GM19025 (cell line): ENCODE data around the gene KCMF1.
"Not testable (repeated sequence)": the region's sequence is repeated elsewhere in the genome, so short reads cannot be mapped to it uniquely, and the experiment has no call there.

Experiments used
- ATAC-seq: cut with Tn5 transposase; IDR thresholded peaks from one replicate; pipeline ENCODE4 v1.9.1; 2021; ENCODE audit warnings: mild to moderate bottlenecking, low read depth, moderate library complexity; ENCODE audit not compliant: unreplicated experiment

The KCMF1 gene

DNA sequence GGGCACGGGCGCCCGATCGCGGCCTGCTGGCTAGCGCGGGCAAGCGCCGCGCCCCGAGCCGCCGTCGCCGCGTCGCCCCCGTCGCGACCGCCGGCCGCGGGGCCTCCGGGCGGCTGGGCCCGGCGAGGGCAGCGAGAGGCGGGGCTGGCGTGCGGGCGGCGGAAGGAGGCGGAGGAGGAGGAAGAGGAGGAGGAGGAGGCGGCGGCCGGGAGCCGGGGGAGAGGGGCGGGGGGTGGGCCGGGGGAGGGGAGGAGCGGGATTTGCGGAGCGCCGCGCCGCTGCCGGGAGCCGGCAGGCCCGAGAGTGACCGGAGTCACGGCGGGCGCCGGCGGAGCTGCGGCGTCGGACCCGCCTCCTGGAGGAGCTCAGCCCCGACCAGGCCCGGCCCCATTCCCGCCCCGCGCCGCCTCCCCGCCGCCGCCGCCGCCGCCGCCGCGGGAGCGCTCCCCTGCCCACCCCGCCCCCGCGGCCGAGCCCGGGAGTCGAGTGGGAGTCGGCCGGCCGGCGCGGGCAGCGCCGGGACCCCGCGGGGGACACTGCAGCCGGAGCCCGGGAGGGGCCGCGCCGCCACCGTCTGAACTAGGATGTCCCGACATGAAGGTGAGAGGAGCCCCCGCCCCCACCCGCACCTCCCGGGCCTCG, at the start of gene KCMF1:
Gene KCMF1, plus strand, starts transcription at position 294 of the 642 bp plus-strand sequence. Its CDS starts 291 bp downstream, at position 585.
- peak; percentile 44 for ATAC-seq

DNA sequence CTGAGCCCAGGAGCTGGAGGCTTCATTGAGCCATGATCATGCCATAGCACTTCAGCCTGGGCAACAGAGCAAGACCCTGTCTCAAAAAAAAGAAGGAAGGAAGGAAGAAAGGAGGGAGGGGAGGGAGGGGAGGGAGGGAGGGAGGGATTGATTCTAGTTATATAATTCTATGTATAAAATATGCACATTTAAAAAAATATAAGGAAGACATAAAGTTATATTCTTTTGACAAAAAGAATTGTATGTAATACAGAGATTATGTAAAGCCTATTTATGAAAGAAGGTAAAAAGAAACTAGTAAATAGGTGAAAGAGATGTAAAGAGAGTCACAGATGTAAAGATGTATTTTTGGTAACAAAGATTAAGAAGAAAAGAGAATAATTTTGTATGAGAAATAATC, 48.0 kb upstream of the KCMF1 start:
- no peak for ATAC-seq

DNA sequence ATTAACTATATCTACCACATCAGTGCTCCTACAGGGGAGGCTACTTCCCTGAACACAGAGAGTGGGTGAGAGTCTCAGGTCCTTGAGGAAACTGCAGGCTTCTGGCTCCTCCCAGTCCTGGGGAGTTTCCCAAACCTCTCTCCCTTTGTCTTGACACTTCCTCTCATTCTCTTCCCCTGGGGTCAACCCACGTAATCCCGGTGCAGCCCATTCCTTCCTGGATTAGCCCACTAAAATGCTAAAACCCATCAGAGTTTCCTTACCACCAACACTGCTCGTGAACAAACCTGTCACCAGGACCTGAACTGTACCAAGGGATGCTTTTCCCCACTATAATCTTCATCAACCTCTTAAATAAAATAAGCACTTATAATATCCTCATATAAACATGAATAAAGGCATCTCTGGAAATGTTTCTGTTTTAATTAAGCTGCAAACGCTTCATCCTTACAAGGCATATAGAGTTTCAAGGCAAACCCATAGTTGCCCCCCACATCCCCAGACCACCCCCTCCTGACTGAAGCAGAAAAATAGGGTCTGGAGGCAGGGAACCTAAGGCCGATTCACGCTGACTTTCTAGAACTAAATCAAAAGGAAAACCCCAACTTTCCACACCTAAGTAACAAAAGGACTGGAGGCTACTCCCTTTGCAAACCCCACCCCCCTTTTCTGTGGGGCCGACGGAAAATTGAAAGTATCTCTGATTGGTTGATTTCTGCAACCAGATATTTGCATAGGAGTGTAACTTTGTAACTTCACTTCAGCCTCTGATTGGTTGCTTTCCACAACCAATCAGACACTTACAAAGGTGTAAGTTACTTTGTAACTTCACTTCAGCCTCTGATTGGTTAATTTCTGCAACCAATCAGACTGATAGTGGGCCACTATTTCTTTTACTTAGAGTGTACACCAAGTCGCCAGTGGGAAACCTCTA, 46.5 kb upstream of the KCMF1 start:
- peak; percentile 31 for ATAC-seq

DNA sequence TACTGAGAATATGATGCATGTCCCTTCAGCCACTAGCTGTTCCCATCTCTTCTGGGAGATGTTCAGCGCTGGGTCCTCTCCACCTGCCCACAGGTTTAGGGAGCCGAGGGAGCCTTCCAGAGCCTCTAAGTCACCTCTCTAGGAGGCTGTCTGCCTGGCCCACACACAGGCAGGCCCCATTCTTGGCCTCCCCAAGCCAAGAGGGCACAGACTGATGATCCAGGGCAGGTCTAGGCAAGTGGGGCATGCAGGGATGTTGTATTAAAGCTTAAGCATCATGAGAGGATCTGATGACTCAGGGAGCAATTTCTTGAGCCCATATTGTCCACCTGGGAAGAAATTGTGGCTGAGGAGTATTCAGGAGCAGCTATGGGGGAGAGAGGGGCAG, 45.6 kb upstream of the KCMF1 start:
- ATAC-seq: no peak

DNA sequence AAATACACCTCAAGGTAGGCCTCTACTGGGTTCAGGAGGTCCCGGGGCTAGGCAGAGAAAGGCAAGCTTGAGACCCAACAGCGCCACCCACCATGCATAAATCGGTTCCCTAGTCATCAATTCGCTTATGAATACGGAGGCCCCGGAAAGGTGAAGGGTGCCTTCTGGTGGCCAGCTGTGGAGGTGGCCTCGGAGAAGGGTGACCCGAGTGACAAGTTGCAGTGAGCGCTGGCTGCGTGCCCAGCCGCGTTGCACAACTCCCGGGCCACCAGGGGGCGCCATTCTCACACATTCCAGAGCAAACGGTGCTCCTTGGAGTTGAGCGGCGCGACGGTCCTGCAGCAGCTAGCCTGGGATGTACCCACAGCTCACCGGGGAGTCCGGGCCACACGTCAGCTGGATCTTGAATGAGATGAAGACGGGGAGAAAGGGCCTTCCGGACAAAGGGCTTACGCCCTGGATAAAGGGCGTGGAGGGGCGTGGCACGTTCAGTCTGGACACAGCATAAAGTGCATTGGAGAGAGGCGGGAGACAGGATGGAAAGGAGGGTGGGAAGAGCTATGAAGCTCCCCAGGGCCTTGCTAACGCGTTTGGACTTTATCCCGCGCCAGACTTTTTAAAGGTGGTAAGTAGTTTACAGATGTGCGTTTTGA, 45.1 kb upstream of the KCMF1 start:
- peak; percentile 69 for ATAC-seq

DNA sequence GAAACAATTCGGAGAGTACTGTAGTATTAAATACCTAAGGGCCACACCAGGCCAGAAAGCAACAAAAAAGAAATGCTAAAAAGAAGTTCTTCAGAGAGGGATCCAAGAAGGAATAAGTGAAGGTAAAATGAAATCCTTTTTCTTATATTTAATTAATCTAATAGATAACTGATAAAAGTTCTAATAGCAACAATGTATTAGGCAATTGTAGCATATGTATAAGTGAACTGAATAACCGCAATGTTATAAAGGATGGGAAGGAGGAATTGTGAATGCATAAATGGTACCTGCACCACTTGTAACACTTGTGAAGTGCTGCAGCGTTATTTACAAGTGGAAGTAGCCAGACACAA, 43.7 kb upstream of the KCMF1 start:
- ATAC-seq: no peak

DNA sequence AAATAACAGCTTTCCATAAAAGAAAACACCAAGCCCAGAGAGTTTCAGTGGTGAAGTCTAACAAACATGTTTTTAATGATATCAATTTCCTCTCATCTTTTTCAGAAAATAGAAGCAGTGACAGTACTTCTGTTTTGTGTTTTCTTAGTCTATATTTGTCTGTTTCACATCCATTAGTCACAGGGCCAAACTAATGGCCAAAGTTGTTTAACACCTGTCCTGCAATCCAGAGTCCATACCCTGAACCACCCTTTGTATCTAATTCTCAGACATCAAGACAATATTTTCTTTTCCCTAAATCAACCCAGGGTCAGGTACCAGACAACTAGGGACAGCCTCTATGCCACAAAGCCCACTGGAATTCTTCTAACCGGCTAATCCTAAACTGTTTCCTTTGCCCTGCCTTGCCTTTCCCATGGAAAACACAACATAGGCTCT, 39.6 kb upstream of the KCMF1 start:
- ATAC-seq: peak; percentile 59

DNA sequence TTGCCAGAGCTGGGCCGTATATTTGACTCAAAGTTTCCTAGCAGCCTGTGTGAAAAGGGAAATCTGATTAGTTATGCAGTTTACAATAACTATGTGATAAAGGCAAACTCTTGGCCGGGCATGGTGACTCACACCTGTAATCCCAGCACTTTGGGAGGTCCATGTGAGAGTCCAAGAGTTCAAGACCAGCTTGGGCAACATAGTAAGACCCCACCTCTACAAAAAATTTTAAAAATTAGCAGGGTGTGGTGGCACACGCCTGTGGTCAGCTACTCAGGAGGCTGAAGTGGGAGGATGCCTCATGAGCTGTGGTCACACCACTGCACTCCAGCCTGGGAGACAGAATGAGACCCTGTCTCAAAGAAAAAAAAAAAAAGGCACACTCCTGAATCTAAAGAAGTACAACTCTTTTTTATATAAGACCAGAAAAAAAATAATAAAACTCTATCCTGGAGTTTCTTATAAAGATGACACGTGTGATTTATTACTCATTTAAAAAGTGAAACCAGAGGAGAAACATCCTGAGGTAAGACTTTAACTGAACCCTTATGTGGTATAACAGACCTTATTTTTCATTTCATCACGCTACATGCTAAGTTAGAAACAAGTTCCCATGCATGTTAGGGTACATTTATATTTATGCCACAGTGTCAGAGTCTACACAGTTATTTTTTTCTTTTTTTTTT, 32.6 kb upstream of the KCMF1 start:
- no peak for ATAC-seq

DNA sequence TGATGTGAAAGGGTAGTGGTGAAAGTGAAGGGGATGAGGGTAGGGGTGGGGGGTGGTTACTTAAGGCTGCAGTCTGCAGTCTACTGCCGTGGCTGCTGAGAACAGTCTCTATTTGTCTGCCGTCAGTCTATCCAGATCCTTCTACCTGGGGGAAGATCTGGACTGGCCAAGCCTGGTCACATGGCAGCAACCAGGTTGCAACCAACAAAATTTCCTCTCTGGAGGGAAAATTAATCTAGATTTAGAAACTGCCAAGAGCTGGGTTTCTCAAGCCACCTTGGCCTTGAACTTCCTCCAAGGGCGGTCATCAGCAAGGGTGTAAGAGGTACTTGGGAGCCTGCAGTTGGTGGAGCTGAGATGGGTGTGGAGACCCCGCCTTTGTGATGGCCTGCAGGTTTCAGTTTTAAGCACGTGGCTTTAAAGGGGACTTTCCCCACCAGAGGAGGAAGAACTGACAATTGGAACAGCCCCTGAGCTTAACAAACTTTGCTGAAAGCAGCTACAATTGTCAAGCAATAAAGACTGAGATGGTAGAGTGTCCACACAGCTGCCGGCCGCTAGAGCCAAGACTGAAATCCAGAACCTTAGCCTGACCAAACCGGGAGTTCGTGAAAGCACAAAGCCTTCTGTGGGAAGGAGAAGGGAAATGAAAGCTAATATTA, 31.4 kb upstream of the KCMF1 start:
- peak; percentile 85 for ATAC-seq

DNA sequence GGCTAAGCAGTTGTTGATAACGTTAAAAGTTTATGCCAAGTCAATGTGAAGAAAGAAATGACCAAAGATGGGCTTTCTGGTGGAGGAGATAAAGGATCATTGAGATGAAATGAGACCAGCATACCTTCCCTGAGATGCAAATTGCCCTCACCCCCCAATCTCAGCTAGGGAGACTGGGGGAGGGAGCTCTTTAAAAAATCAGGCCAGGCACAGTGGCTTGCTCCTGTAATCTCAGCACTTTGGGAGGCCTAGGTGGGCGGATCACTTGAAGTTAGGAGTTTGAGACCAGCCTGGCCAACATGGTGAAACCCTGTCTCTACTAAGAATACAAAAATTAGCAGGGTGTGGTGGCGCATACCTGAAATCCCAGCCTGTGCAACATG, 30.9 kb upstream of the KCMF1 start:
- ATAC-seq: peak; percentile 4

DNA sequence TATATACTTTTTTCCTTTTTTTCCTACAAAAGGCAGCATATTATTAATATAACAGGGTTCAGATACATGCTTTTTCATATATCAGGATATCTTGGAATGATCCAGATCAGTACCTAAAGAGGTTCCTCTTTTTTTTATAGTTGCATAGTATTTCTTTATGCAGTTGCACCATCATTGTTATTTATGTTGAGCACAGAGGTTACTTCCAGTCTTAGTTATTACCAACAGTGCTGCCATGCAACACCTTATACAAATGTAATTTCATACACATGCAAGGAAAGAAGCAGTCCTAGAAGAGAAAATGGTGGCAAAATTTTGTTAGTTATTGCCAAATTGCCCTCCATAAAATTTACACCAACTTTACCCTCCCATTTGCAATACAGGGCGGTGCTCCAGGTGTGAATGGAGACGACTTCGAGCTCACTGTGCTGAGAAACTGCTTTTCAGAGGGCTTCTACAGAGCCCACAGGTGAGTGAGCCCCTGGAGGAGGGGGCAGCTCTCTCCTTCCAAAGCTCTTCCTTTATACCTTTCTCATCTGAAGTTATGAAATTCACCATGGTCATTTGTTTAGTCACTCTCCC, 30.0 kb upstream of the KCMF1 start:
- no peak for ATAC-seq

DNA sequence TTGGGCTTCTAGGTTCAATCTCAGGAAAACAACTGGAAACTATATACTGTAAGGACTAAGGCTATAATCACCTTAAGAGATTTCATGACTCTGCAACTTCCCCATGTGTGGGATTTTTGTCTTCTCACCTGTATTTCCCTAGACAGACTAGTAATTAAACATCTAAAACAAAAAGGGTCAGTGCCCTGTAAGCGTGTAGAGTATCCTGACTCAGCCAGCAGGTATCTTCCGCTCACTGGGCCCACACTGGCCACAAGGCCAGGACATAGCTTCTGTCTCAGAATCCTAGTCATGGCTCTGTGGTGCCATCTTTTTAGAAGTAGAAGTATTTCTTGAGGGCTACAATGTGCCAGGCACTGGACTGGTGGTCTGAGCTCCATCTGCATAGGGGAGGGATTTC, 28.8 kb upstream of the KCMF1 start:
- no peak for ATAC-seq

DNA sequence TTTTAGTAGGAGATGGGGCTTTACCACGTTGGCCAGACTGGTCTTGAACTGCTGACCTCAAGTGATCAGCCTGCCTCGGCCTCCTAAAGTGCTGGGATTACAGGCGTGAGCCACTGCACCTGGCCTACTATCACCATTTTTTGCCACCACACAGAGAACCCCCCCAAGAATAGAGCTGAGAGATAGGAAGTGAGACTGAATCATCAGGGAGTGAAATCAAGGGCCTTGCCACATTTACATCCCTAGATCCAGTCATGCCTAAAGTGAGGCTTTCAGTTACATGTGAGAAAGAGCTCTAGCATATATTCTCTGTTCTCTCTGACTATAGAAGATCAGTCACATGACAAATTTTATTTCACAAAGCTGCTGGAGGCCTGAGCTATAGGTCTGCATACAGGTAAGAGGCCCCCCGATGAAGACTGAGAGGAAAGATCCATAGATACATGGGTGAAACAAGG, 28.0 kb upstream of the KCMF1 start:
- no peak for ATAC-seq

DNA sequence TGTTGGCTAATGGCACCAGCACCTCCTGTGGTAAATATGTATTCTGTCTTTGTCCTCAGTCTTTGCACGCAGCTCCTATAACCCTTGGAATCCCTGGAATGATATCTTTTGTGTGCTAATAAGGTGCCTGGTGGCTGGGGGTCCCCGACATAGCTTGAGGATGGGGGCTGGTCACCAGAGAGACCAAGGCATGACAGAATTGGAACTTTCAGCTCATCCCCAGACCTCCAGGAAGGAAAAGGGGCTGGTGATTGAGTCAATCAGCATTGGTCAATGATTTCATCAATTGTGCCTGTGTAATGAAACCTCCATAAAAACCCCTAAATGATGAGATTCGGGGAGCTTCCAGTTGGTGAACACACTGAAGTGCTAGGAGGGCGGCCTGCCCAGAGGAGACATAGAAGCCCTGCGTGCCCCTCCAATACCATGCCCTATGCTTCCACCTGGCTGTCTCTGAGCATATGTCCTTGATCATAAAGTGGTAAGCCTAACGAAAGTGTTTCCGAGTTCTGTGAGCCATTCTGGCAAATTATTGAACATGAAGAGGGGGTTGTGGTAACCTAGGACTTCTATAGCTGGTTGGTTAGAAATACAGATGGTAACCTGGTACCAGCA, 26.6 kb upstream of the KCMF1 start:
- no peak for ATAC-seq

DNA sequence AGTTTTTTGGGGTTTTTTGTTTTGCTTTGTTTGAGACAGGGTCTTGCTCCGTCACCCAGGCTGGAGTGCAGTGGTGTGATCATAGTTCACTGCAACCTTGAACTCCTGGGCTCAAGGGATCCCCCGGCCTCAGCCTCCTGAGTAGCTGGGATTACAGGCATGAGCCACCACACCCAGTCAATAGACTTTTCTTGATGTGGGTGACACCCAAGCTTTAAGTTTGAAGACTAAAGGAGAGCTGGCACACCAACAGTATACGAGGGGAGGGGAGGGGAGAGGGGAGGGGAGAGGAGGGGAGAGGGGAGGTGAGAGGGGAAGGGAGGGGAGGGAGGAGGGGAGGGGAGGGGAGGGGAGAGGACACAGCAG, 25.1 kb upstream of the KCMF1 start:
- ATAC-seq: not testable (repeated sequence)

DNA sequence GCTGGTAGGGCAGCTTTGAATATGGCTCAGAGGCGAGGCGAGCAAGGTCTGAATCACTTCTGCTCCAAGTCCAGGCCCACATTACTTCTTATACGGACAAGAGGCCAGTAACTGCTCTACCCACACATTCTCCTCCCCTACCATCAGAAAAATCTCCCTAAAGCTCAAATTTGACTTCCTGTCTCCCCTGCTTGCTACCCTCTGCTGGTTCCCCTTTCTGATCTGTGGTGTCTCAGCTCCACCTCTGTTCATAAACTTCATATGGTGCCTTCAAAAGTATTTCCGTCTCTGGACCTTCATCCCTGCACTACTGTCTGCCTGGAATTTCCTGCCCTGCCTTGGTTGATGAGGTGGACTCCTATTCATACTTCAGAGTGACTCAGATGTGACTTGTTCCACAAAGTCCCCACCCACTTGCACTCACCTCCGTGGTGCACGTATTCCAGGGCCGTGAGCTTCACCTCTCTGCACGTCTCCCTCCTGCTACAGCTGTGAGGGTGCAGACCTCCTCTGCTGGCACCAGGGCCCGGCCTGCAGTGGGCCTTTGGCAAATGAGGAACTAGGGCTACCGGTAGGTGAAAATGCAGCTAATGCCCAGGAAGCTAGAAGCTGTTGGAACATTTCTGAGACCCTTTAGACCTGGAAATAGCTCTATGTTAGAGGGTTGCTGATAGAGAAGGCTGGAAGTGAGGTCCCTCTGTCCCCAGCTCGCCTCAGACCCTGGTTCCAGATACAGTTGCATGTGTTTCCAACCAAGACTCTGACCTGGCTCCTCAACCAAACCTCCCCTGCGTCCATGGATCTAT, 24.6 kb upstream of the KCMF1 start:
- ATAC-seq: peak; percentile 66

DNA sequence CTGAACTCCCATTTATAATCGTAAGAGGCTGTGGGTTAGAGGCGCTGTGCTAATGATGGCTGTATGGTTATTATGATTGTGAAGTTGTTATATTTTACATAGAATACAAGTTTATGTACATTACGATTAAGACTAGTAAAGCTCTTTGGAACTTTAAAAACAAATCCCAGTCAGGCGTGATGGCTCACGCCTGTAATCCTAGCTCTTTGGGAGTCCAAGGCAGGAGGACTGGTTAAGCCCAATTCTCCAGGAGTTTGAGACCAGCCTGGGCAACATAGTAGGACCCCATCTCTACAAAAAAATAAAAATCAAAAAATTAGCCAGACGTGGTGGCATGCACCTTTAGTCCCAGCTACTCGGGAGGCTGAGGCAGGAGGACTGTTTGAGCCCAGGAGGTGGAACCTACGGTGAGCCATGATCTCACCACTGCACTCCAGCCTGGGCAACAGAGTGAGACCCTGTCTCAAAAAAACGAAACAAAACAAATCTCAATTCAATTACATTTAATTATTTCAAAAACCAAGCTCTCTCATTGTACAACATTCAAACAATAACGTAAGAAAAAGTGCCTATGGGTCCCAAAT, 23.9 kb upstream of the KCMF1 start:
- no peak for ATAC-seq

DNA sequence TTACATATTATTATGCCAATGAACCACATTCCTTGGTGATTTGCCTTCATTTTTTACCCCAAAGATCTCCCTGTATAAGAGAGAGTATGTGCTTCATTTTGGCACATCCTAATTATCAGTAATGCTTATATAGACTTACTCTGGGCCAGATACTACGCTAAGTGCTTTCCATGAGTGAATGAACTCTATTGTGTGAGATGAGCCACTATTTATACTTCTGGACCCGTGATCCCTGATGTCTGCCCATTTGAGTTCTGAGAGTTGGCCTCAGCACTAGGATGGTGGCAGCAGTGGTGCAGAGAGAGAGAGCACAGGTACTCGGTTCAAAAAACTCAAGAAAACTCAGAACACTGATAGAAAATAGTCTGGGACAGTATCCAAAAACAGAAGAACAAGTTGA, 17.4 kb upstream of the KCMF1 start:
- ATAC-seq: no peak
